ENCODE results near the gene KRT27. TPM values are rescaled to one million over a fixed set of nuclear protein-coding genes. Genes with fewer than 3 reads are reported as not detected.

KRT27 gene, protein sequence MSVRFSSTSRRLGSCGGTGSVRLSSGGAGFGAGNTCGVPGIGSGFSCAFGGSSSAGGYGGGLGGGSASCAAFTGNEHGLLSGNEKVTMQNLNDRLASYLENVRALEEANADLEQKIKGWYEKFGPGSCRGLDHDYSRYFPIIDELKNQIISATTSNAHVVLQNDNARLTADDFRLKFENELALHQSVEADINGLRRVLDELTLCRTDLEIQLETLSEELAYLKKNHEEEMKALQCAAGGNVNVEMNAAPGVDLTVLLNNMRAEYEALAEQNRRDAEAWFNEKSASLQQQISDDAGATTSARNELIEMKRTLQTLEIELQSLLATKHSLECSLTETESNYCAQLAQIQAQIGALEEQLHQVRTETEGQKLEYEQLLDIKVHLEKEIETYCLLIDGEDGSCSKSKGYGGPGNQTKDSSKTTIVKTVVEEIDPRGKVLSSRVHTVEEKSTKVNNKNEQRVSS
- total RNA-seq, result not detected in 2 replicates

DNA sequence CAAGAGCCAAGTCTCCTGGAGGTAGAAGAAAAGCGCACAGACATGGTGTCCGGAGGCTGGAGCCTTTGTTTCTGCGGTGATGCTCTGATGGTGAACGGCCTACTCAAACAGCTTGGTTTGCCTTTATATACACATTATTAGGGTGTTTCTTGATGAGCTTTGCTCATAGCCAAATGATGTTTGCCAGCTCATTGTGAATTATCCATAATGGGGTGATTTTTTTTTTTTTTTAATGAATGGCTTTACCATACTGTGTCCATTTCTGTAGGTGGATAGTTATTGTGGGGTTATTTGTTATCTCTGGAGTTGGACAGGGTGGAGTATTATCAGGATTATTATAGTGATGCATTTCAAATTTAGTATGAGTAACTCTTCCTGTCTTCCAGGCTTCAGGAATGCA, at the start of gene KRT27:
KRT27 (minus strand) TSS at position 101 of the 400 bp plus-strand sequence; CDS start at position 44, 57 bp downstream.

DNA sequence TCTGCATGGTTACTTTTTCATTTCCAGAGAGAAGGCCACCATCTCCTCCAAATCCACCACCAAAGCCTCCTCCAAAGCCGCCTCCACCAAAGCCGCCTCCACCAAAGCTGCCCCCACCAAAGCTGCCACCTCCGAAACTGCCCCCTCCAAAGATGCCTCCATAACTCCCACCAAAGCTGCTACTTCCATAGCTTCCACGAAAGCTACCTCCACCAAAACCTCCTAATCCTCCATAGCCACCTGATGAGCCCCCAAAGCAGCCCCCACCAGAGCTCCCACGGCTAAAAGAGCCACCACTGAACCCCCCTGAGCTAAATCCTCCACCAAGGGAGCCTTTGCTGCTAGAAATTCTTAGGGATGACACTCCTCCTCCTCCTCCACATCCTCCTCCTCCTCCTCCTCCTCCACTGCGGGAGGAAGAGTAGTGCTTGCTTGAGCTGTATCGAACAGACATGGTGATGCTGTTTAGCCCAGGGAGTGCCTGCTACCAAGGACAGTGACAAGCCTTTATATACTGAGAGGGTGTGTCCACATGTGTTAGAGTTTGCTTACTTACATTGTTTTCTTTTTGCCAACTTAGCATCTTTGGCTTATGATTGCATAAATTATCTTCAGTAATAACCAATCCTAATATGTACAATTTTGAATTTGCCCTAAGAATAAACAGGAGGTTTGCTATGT, 39.9 kb upstream of the KRT27 start, which contains the start of gene KRT10:
KRT10 (minus strand) TSS at position 483 of the 681 bp plus-strand sequence; CDS start at position 454, 29 bp downstream.

DNA sequence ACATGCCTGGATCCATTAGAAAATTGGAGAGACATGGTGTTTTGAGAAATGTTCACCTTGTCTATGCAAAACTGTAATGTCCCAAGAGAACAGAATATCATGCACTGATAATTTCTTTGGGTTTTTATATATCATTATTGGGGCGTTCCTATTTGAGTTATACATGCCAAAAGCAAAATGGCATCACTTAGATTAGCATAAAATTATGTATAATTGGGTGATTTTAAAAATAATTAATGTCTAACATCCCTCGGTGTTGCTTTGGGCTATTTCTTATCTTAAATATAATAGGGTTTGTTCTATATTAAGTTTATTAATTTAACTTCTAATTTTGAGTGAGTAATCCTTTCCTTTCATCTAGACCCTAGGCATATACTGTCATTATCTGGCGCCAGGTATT, 17.5 kb upstream of the KRT27 start, which contains the start of gene KRT28:
KRT28 (minus strand) TSS at position 101 of the 400 bp plus-strand sequence; CDS start at position 35, 66 bp downstream.

DNA sequence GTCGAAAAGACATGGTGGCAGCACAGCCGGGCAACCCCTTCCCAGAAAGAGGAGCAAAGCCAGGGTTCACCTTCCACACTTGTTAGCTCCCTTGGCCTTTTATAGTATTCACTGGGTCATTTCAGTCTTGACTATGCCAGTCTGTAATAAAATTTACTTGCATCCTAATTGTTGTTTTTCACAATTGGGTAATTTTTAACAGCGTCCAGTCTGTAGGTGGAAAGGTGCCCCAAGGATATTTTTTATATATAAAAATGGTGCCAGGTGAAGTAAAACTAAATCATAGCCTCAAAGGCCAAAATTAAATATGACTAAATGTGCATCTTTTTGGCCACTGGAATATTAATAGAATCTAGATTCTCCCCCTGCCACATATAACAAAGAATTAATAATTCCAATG, 10.2 kb downstream of the KRT27 start, which contains the start of gene KRT26:
KRT26 (minus strand) TSS at position 101 of the 400 bp plus-strand sequence; CDS start at position 13, 88 bp downstream.

DNA sequence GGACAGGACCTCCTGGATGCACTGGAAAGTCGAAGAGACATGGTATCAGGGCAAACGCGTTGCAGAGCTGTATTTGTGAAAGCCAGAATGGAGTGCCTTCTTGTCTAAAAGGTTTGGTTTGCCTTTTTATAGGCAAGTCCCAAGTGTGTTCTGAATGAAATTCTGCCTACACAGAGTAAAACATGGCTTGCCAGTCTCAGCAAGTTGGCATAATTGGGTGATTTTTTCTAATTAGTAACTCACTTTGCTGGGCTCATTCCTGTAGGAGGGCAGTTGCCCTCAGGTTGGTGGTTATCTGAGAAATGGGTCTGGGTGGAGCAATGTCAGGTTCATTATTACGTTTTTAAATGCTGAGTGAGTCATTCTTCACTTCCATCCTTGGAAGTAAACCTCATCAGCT, 27.1 kb downstream of the KRT27 start, which contains the start of gene KRT25:
KRT25 (minus strand) TSS at position 101 of the 400 bp plus-strand sequence; CDS start at position 41, 60 bp downstream.

Other genes starting within 250 kb of the KRT27 start
- not detected in 2 replicates for gene CCR7, start 217.1 kb downstream of the KRT27 start, total RNA-seq
- 70.2 TPM in 2 replicates for gene SMARCE1, start 134.7 kb downstream of the KRT27 start, total RNA-seq
- gene KRT222, start 117.4 kb downstream of the KRT27 start, total RNA-seq, result 0.20 and 0.37 TPM in 2 replicates
- not detected in 2 replicates for gene KRT24, start 78.8 kb downstream of the KRT27 start, total RNA-seq
- gene KRT25, start 27.2 kb downstream of the KRT27 start, total RNA-seq, result not detected in 2 replicates
- not detected in 2 replicates for gene KRT26, start 10.3 kb downstream of the KRT27 start, total RNA-seq
- gene KRT28, start 17.4 kb upstream of the KRT27 start, total RNA-seq, result not detected in 2 replicates
- gene KRT10, start 40.1 kb upstream of the KRT27 start, total RNA-seq, result 0.37 and 2.2 TPM in 2 replicates
- not detected in 2 replicates for gene KRT12, start 84.7 kb upstream of the KRT27 start, total RNA-seq
- not detected in 2 replicates for gene KRT20, start 102.7 kb upstream of the KRT27 start, total RNA-seq
- not detected in 2 replicates for gene KRT23, start 155.1 kb upstream of the KRT27 start, total RNA-seq
- gene KRT39, start 184.4 kb upstream of the KRT27 start, total RNA-seq, result not detected in 2 replicates
- not detected in 2 replicates for gene KRT40, start 201.8 kb upstream of the KRT27 start, total RNA-seq
- gene KRTAP3-3, start 211.6 kb upstream of the KRT27 start, total RNA-seq, result not detected in 2 replicates
- not detected in 2 replicates for gene KRTAP3-2, start 217.4 kb upstream of the KRT27 start, total RNA-seq
- not detected in 2 replicates for gene KRTAP3-1, start 226.6 kb upstream of the KRT27 start, total RNA-seq
- 1.1 and 1.6 TPM in 2 replicates for gene KRTAP1-5, start 244.7 kb upstream of the KRT27 start, total RNA-seq
- gene KRTAP1-4, start 247.6 kb upstream of the KRT27 start, total RNA-seq, result not detected in 2 replicates